ENCODE results near the gene BOC.

BOC gene

GRCh38 chr3:113251817-113252216 lies 40.5 kb downstream of the BOC start:
- DNase-seq (ENCODE audit: low read depth): no peak

- no peak for DNase-seq (ENCODE audit: low read depth)
These were observed 41.2 kb downstream of the BOC start for GRCh38 chr3:113252553-113252952.

GRCh38 chr3:113253702-113254101 lies 42.3 kb downstream of the BOC start:
- DNase-seq (ENCODE audit: low read depth): no peak

- no peak for DNase-seq (ENCODE audit: low read depth)
These were observed 43.0 kb downstream of the BOC start for GRCh38 chr3:113254171-113254947.

GRCh38 chr3:113255100-113255853 lies 43.9 kb downstream of the BOC start:
- DNase-seq (ENCODE audit: low read depth): no peak

GRCh38 chr3:113255854-113256615 lies 44.7 kb downstream of the BOC start:
- no peak for DNase-seq (ENCODE audit: low read depth)

- DNase-seq (ENCODE audit: low read depth): no peak
These were observed 47.0 kb downstream of the BOC start for GRCh38 chr3:113258361-113258760.

- no peak for DNase-seq (ENCODE audit: low read depth)
These were observed 47.8 kb downstream of the BOC start for GRCh38 chr3:113259196-113259595.

GRCh38 chr3:113261063-113261625 lies 49.8 kb downstream of the BOC start:
- DNase-seq (ENCODE audit: low read depth): no peak

GRCh38 chr3:113261626-113262303 lies 50.4 kb downstream of the BOC start:
- no peak for DNase-seq (ENCODE audit: low read depth)

GRCh38 chr3:113262304-113262665 lies 50.9 kb downstream of the BOC start:
- DNase-seq (ENCODE audit: low read depth): no peak

- DNase-seq (ENCODE audit: low read depth): no peak
These were observed 51.7 kb downstream of the BOC start for GRCh38 chr3:113263020-113263419.

- no peak for DNase-seq (ENCODE audit: low read depth)
These were observed 52.4 kb downstream of the BOC start for GRCh38 chr3:113263778-113264177.

GRCh38 chr3:113264283-113265131 lies 53.1 kb downstream of the BOC start:
- DNase-seq (ENCODE audit: low read depth): no peak

- DNase-seq (ENCODE audit: low read depth): no peak
These were observed 53.9 kb downstream of the BOC start for GRCh38 chr3:113265231-113265630.

GRCh38 chr3:113266738-113267137 lies 55.4 kb downstream of the BOC start:
- no peak for DNase-seq (ENCODE audit: low read depth)

GRCh38 chr3:113268311-113268710 lies 57.0 kb downstream of the BOC start:
- DNase-seq (ENCODE audit: low read depth): no peak

- no peak for DNase-seq (ENCODE audit: low read depth)
These were observed 57.6 kb downstream of the BOC start for GRCh38 chr3:113268942-113269341.

- no peak for DNase-seq (ENCODE audit: low read depth)
These were observed 58.3 kb downstream of the BOC start for GRCh38 chr3:113269661-113270060.

- no peak for DNase-seq (ENCODE audit: low read depth)
These were observed 58.7 kb downstream of the BOC start for GRCh38 chr3:113270068-113270467.

GRCh38 chr3:113270786-113271185 lies 59.4 kb downstream of the BOC start:
- no peak for DNase-seq (ENCODE audit: low read depth)

All from stimulated activated CD8-positive, alpha-beta memory T cell treated with anti-CD3 and anti-CD28 coated beads, Interleukin-4, amount 100 ng/mL, for 24 hours (primary cell).